Activated CD8-positive, alpha-beta memory T cell treated with anti-CD3 and anti-CD28 coated beads for 24 hours (primary cell): ENCODE measurements around the gene ELP5.

ENCODE experiments used
- DNase-seq: peaks from one replicate; pipeline ENCODE4 v3.0.0-alpha.2; 2020

The ELP5 gene

GRCh38 chr17:7219812-7220592, 32.0 kb upstream of the ELP5 start, which contains the start of the genes ACADVL and DLG4:
TSS of gene ACADVL (plus strand) at chr17:7219938. CDS start at chr17:7219985, 47 bp downstream.
TSS of gene DLG4 (minus strand) at chr17:7219836.
- DNase-seq = peak; percentile 92

- DNase-seq = peak; percentile 81
These were observed 31.3 kb upstream of the ELP5 start for GRCh38 chr17:7220593-7221277.

- DNase-seq = no peak
These were observed 30.5 kb upstream of the ELP5 start for GRCh38 chr17:7221278-7222092.

GRCh38 chr17:7222093-7222971, 29.7 kb upstream of the ELP5 start:
- DNase-seq = no peak

- DNase-seq = no peak
These were observed 29.1 kb upstream of the ELP5 start for GRCh38 chr17:7222972-7223292.

GRCh38 chr17:7223375-7223774, 28.6 kb upstream of the ELP5 start:
- DNase-seq = no peak

GRCh38 chr17:7224110-7224509, 27.9 kb upstream of the ELP5 start:
- DNase-seq = no peak

GRCh38 chr17:7224661-7225111, 27.3 kb upstream of the ELP5 start:
- DNase-seq = no peak

- DNase-seq = no peak
These were observed 26.2 kb upstream of the ELP5 start for GRCh38 chr17:7225711-7226331.

GRCh38 chr17:7226721-7227710, 25.0 kb upstream of the ELP5 start:
- DNase-seq = no peak

GRCh38 chr17:7228920-7229319, 23.1 kb upstream of the ELP5 start:
- no peak for DNase-seq

- DNase-seq = no peak
These were observed 22.5 kb upstream of the ELP5 start for GRCh38 chr17:7229504-7229903.

GRCh38 chr17:7232114-7232513, 19.9 kb upstream of the ELP5 start:
- DNase-seq = no peak

GRCh38 chr17:7233701-7234082, 18.3 kb upstream of the ELP5 start:
- DNase-seq = no peak

- peak; percentile 97 for DNase-seq
These were observed 17.7 kb upstream of the ELP5 start, which contains the start of gene DVL2 for GRCh38 chr17:7234083-7234951. TSS of gene DVL2 (minus strand) at chr17:7234517. CDS start at chr17:7234262, 255 bp downstream.

GRCh38 chr17:7235693-7236665, 16.0 kb upstream of the ELP5 start:
- DNase-seq = no peak

GRCh38 chr17:7236808-7237207, 15.2 kb upstream of the ELP5 start:
- no peak for DNase-seq

GRCh38 chr17:7237266-7237760, 14.7 kb upstream of the ELP5 start:
- DNase-seq = no peak
